ENCODE results near the gene CDH23. TPM values are rescaled to one million over a fixed set of nuclear protein-coding genes. Genes with fewer than 3 reads are reported as not detected.

Gene CDH23
- total RNA-seq, 2 donors from 2014 or later = 1.7 to 11.2 TPM

GRCh38 chr10:71661779-71662336 lies 265.1 kb downstream of the CDH23 start:
- Mint-ChIP-seq H3K9me3 (no peaks in the 10 kb centered on the region), H3K36me3 (no peaks in the 10 kb centered on the region), H3K27ac (no peak overlapping the region)
- ATAC-seq (no peak), DNase-seq (ENCODE audit: low spot score in 2 of 2) (no peak)

- Mint-ChIP-seq H3K36me3 (no peaks in the 10 kb centered on the region), H3K27ac (no peak overlapping the region), H3K9me3 (no peaks in the 10 kb centered on the region)
- ATAC-seq (no peak), DNase-seq (ENCODE audit: low spot score in 2 of 2) (no peak)
These were observed 266.6 kb downstream of the CDH23 start for GRCh38 chr10:71663311-71663710.

- DNase-seq (ENCODE audit: low spot score in 2 of 2) = no peak
- Mint-ChIP-seq H3K36me3 (no peaks in the 10 kb centered on the region), H3K9me3 (no peaks in the 10 kb centered on the region), H3K27ac (no peak overlapping the region)
- ATAC-seq = no peak
These were observed 267.9 kb downstream of the CDH23 start for GRCh38 chr10:71664585-71664984.

- DNase-seq (ENCODE audit: low spot score in 2 of 2) (no peak), ATAC-seq (no peak)
- Mint-ChIP-seq H3K36me3 (no peaks in the 10 kb centered on the region), H3K9me3 (no peaks in the 10 kb centered on the region), H3K27ac (no peak overlapping the region)
These were observed 268.7 kb downstream of the CDH23 start for GRCh38 chr10:71665456-71665855.

- peak in 1 of 2 donors; percentile 36 for ATAC-seq
- H3K36me3 Mint-ChIP-seq = no peaks in the 10 kb centered on the region
- no peak for DNase-seq (ENCODE audit: low spot score in 2 of 2)
- H3K9me3 Mint-ChIP-seq = no peaks in the 10 kb centered on the region
- peak overlapping the region; percentile 27 to 45 for H3K27ac Mint-ChIP-seq
These were observed 270.1 kb downstream of the CDH23 start for GRCh38 chr10:71666639-71667386.

- ATAC-seq = peak in 1 of 2 donors; percentile 13
These were observed 270.6 kb downstream of the CDH23 start for GRCh38 chr10:71667387-71667752.

GRCh38 chr10:71671994-71672946 lies 275.6 kb downstream of the CDH23 start:
- H3K36me3 Mint-ChIP-seq = no peaks in the 10 kb centered on the region
- DNase-seq (ENCODE audit: low spot score in 2 of 2) (no peak), ATAC-seq (no peak)
- H3K27ac Mint-ChIP-seq = no peak overlapping the region
- H3K9me3 Mint-ChIP-seq = no peaks in the 10 kb centered on the region

More at GRCh38 chr10:71667387-71667752, 270.6 kb downstream of the CDH23 start:
- no peak for DNase-seq (ENCODE audit: low spot score in 2 of 2)
- Mint-ChIP-seq H3K9me3 (no peaks in the 10 kb centered on the region), H3K36me3 (no peaks in the 10 kb centered on the region), H3K27ac (peak overlapping the region; percentile 27 to 60)

- Mint-ChIP-seq H3K9me3 (no peaks in the 10 kb centered on the region), H3K27ac (no peak overlapping the region), H3K36me3 (no peaks in the 10 kb centered on the region)
- ATAC-seq = no peak
- DNase-seq (ENCODE audit: low spot score in 2 of 2) = no peak
These were observed 278.7 kb downstream of the CDH23 start for GRCh38 chr10:71675295-71675970.

GRCh38 chr10:71677261-71677660 lies 280.5 kb downstream of the CDH23 start:
- no peak for ATAC-seq
- H3K9me3 Mint-ChIP-seq = no peaks in the 10 kb centered on the region
- H3K36me3 Mint-ChIP-seq = no peaks in the 10 kb centered on the region
- DNase-seq (ENCODE audit: low spot score in 2 of 2) = no peak
- no peak overlapping the region for H3K27ac Mint-ChIP-seq

- H3K36me3 Mint-ChIP-seq = no peaks in the 10 kb centered on the region
- DNase-seq (ENCODE audit: low spot score in 2 of 2) (no peak), ATAC-seq (no peak)
- H3K27ac Mint-ChIP-seq = no peak overlapping the region
- no peaks in the 10 kb centered on the region for H3K9me3 Mint-ChIP-seq
These were observed 281.5 kb downstream of the CDH23 start for GRCh38 chr10:71678057-71678805.

GRCh38 chr10:71679425-71679824 lies 282.7 kb downstream of the CDH23 start:
- Mint-ChIP-seq H3K9me3 (no peaks in the 10 kb centered on the region), H3K36me3 (no peaks in the 10 kb centered on the region), H3K27ac (no peak overlapping the region)
- no peak for ATAC-seq
- DNase-seq (ENCODE audit: low spot score in 2 of 2) = no peak

- DNase-seq (ENCODE audit: low spot score in 2 of 2) = no peak
- no peak overlapping the region for H3K27ac Mint-ChIP-seq
- ATAC-seq = no peak
- H3K36me3 Mint-ChIP-seq = no peaks in the 10 kb centered on the region
- H3K9me3 Mint-ChIP-seq = no peaks in the 10 kb centered on the region
These were observed 285.3 kb downstream of the CDH23 start for GRCh38 chr10:71681977-71682376.

- Mint-ChIP-seq H3K27ac (no peak overlapping the region), H3K9me3 (peaks cover 4% of the 10 kb centered on the region in 2 donors), H3K36me3 (peaks cover 5 to 6% of the 10 kb centered on the region in 2 donors)
- ATAC-seq = no peak
- DNase-seq (ENCODE audit: low spot score in 2 of 2) = no peak
These were observed 286.6 kb downstream of the CDH23 start for GRCh38 chr10:71683301-71683700.

GRCh38 chr10:71684356-71685173 lies 287.8 kb downstream of the CDH23 start:
- H3K27ac Mint-ChIP-seq = no peak overlapping the region
- DNase-seq (ENCODE audit: low spot score in 2 of 2) (peak in 1 of 2 donors; percentile 25), ATAC-seq (peak in 1 of 2 donors; percentile 58)
- H3K36me3 Mint-ChIP-seq = peaks cover 6 to 7% of the 10 kb centered on the region in 2 donors
- peaks cover 5% of the 10 kb centered on the region in 2 donors for H3K9me3 Mint-ChIP-seq

- Mint-ChIP-seq H3K27ac (no peak overlapping the region), H3K9me3 (peaks cover 5% of the 10 kb centered on the region in 2 donors), H3K36me3 (peaks cover 6 to 7% of the 10 kb centered on the region in 2 donors)
- DNase-seq (ENCODE audit: low spot score in 2 of 2) = no peak
- ATAC-seq = no peak
These were observed 289.0 kb downstream of the CDH23 start for GRCh38 chr10:71685554-71686232.
